ENCODE data around the gene CPT1C.

CPT1C gene

GRCh38 chr19:49704888-49705642 is 14.1 kb downstream of the CPT1C start:
- no peak for TF ChIP-seq CTCF (IDR thresholded peaks at IDR 0.05)
- no peaks in the 10 kb centered on the region for H3K79me2 ChIP-seq
- no peaks in the 10 kb centered on the region for H3K9me3 ChIP-seq (ENCODE audit: control insufficient read depth, low read length)
- H3K27ac ChIP-seq: no peak overlapping the region
- H2AFZ ChIP-seq: no peak overlapping the region
- no peaks in the 10 kb centered on the region for H3K4me1 ChIP-seq
- no peaks in the 10 kb centered on the region for H3K36me3 ChIP-seq (ENCODE audit: control insufficient read depth, insufficient read depth, low read length)
- H3K4me3 ChIP-seq (ENCODE audit: low read depth, low read length): no peak overlapping the region
- H3K9ac ChIP-seq: no peak overlapping the region
- H3K27me3 ChIP-seq (ENCODE audit: control insufficient read depth, insufficient read depth, low read length): no peaks in the 10 kb centered on the region
- no peak overlapping the region for H3K4me2 ChIP-seq (ENCODE audit: low read length)

- H3K4me1 ChIP-seq: no peaks in the 10 kb centered on the region
- no peak overlapping the region for H3K4me3 ChIP-seq (ENCODE audit: low read depth, low read length)
- no peak overlapping the region for H3K9ac ChIP-seq
- no peak overlapping the region for H2AFZ ChIP-seq
- no peaks in the 10 kb centered on the region for H3K79me2 ChIP-seq
- no peaks in the 10 kb centered on the region for H3K9me3 ChIP-seq (ENCODE audit: control insufficient read depth, low read length)
- H3K36me3 ChIP-seq (ENCODE audit: control insufficient read depth, insufficient read depth, low read length): no peaks in the 10 kb centered on the region
- H3K27ac ChIP-seq: no peak overlapping the region
- no peaks in the 10 kb centered on the region for H3K27me3 ChIP-seq (ENCODE audit: control insufficient read depth, insufficient read depth, low read length)
- no peak for TF ChIP-seq CTCF (IDR thresholded peaks at IDR 0.05)
- no peak overlapping the region for H3K4me2 ChIP-seq (ENCODE audit: low read length)
Observed at GRCh38 chr19:49705919-49706318, 15.0 kb downstream of the CPT1C start.

DNA sequence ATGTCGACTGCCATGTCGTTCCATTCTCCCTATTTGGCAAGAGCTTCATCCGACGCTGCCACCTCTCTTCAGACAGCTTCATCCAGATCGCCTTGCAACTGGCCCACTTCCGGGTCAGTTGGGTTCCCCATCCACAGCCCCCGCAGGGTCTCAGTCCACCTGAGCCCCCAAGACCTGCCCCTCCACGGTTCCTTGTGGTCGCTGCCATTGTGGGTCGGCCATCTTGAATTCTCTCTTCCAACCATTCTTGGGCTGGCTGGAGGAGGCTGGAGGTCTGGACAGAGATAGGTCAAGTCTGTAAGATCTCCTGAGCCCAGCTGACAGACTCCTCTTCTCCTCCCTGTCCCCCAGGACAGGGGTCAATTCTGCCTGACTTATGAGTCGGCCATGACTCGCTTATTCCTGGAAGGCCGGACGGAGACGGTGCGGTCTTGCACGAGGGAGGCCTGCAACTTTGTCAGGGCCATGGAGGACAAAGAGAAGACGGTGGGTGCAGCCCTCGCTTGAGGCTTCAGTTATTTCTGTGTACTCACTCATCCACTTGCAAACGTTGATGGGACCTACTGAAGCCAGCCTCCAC is 19.5 kb downstream of the CPT1C start:
- no peak overlapping the region for H3K9ac ChIP-seq
- no peak overlapping the region for H3K4me2 ChIP-seq (ENCODE audit: low read length)
- TF ChIP-seq CTCF (IDR thresholded peaks at IDR 0.05): no peak
- H3K36me3 ChIP-seq (ENCODE audit: control insufficient read depth, insufficient read depth, low read length): no peaks in the 10 kb centered on the region
- no peak overlapping the region for H2AFZ ChIP-seq
- no peaks in the 10 kb centered on the region for H3K9me3 ChIP-seq (ENCODE audit: control insufficient read depth, low read length)
- H3K4me3 ChIP-seq (ENCODE audit: low read depth, low read length): no peak overlapping the region
- H3K27ac ChIP-seq: no peak overlapping the region
- H3K79me2 ChIP-seq: no peaks in the 10 kb centered on the region
- no peaks in the 10 kb centered on the region for H3K27me3 ChIP-seq (ENCODE audit: control insufficient read depth, insufficient read depth, low read length)
- no peaks in the 10 kb centered on the region for H3K4me1 ChIP-seq

- no peak for TF ChIP-seq CTCF (IDR thresholded peaks at IDR 0.05)
- Histone ChIP-seq H3K4me2 (ENCODE audit: low read length) (no peak overlapping the region), H3K27ac (no peak overlapping the region), H2AFZ (no peak overlapping the region), H3K9ac (no peak overlapping the region), H3K36me3 (ENCODE audit: control insufficient read depth, insufficient read depth, low read length) (no peaks in the 10 kb centered on the region), H3K4me1 (no peaks in the 10 kb centered on the region), H3K79me2 (no peaks in the 10 kb centered on the region), H3K9me3 (ENCODE audit: control insufficient read depth, low read length) (no peaks in the 10 kb centered on the region), H3K4me3 (ENCODE audit: low read depth, low read length) (no peak overlapping the region), H3K27me3 (ENCODE audit: control insufficient read depth, insufficient read depth, low read length) (no peaks in the 10 kb centered on the region)
Observed at GRCh38 chr19:49712397-49712859, 21.5 kb downstream of the CPT1C start.

Measured in parathyroid adenoma (tissue), 2 donors.